HG03135 (cell line): ENCODE measurements around the gene KAT8.
A peak's percentile ranks its signal among the peaks of the same experiment; 100 is the strongest.
"Not testable (repeated sequence)": the region's sequence is repeated elsewhere in the genome, so short reads cannot be mapped to it uniquely, and the experiment has no call there.

Experiments used
- ATAC-seq: cut with Tn5 transposase; IDR thresholded peaks from one replicate; pipeline ENCODE4 v1.9.1; 2021; ENCODE audit warnings: mild to moderate bottlenecking, moderate library complexity; ENCODE audit not compliant: unreplicated experiment

The KAT8 gene

GRCh38 chr16:31130336-31130891, 12.9 kb downstream of the KAT8 start:
- no peak for ATAC-seq

GRCh38 chr16:31130899-31131298, 13.4 kb downstream of the KAT8 start:
- no peak for ATAC-seq

GRCh38 chr16:31131416-31131815, 14.0 kb downstream of the KAT8 start:
- no peak for ATAC-seq

GRCh38 chr16:31131841-31132271, 14.4 kb downstream of the KAT8 start:
- no peak for ATAC-seq

GRCh38 chr16:31132303-31132979, 15.0 kb downstream of the KAT8 start:
- ATAC-seq, result no peak

- no peak for ATAC-seq
Measured at GRCh38 chr16:31133046-31133501, 15.6 kb downstream of the KAT8 start.

- no peak for ATAC-seq
Measured at GRCh38 chr16:31134091-31134571, 16.7 kb downstream of the KAT8 start.

GRCh38 chr16:31134625-31135534, 17.4 kb downstream of the KAT8 start:
- no peak for ATAC-seq

GRCh38 chr16:31135535-31136286, 18.2 kb downstream of the KAT8 start, which contains the start of gene PRSS8:
TSS of gene PRSS8 (minus strand) at chr16:31135727. CDS start at chr16:31135498, 229 bp downstream.
- no peak for ATAC-seq

GRCh38 chr16:31136287-31136662, 18.8 kb downstream of the KAT8 start:
- ATAC-seq, result no peak

- not testable (repeated sequence) for ATAC-seq
Measured at GRCh38 chr16:31136822-31137499, 19.5 kb downstream of the KAT8 start.

- no peak for ATAC-seq
Measured at GRCh38 chr16:31138621-31139578, 21.4 kb downstream of the KAT8 start.

- ATAC-seq, result not testable (repeated sequence)
Measured at GRCh38 chr16:31141071-31141469, 23.6 kb downstream of the KAT8 start.

GRCh38 chr16:31141489-31142108, 24.1 kb downstream of the KAT8 start:
- peak; percentile 3 for ATAC-seq

- ATAC-seq, result peak; percentile 91
Measured at GRCh38 chr16:31142109-31143010, 24.9 kb downstream of the KAT8 start.

- no peak for ATAC-seq
Measured at GRCh38 chr16:31143011-31143693, 25.7 kb downstream of the KAT8 start.

GRCh38 chr16:31143694-31144148, 26.3 kb downstream of the KAT8 start:
- ATAC-seq, result no peak
